ENCODE data around the gene TAB2. TPM values are rescaled to one million over a fixed set of nuclear protein-coding genes. Genes with fewer than 3 reads are reported as not detected.

Gene TAB2
- total RNA-seq, 1 donor from 2014 or later, result 45.1 TPM

DNA sequence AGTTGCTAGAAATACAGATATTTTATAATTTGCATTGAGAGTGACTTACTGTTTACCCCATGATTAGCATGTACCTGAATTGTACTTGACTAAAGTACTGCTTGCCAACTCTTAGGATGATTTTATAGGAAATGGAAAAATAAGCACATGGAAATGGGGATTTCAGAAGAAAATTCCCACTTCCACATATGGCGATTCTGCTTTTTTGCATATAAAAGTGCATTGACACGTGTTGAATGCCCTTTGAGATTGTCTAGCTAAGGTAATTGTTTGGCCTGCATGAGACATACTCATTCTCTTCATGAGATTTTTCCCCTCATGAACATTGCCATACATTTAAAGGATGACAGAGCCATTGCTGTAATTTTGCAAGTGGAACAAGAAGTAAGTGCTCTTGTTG is 10.1 kb downstream of the TAB2 start:
- DNase-seq (ENCODE audit: low read depth, low spot score), result no peak
- H3K27ac Mint-ChIP-seq (ENCODE audit: unreplicated experiment), result no peak overlapping the region
- no peak for TF ChIP-seq CTCF (conservative IDR thresholded peaks at IDR 0.05)
- no peaks in the 10 kb centered on the region for H3K9me3 Mint-ChIP-seq
- H3K27me3 Mint-ChIP-seq (ENCODE audit: low read depth), result no peaks in the 10 kb centered on the region
- H3K4me3 Mint-ChIP-seq, result no peak overlapping the region
- no peaks in the 10 kb centered on the region for H3K36me3 Mint-ChIP-seq (ENCODE audit: low read depth)
- H3K4me1 Mint-ChIP-seq, result peaks cover 49% of the 10 kb centered on the region

- TF ChIP-seq CTCF (conservative IDR thresholded peaks at IDR 0.05), result no peak
- Mint-ChIP-seq H3K4me3 (no peak overlapping the region), H3K36me3 (ENCODE audit: low read depth) (no peaks in the 10 kb centered on the region), H3K27ac (ENCODE audit: unreplicated experiment) (no peak overlapping the region), H3K27me3 (ENCODE audit: low read depth) (no peaks in the 10 kb centered on the region), H3K9me3 (no peaks in the 10 kb centered on the region), H3K4me1 (peaks cover 49% of the 10 kb centered on the region)
- DNase-seq (ENCODE audit: low read depth, low spot score), result no peak
These were observed 10.6 kb downstream of the TAB2 start for GRCh38 chr6:149328083-149328482.

- H3K36me3 Mint-ChIP-seq (ENCODE audit: low read depth), result no peaks in the 10 kb centered on the region
- H3K27ac Mint-ChIP-seq (ENCODE audit: unreplicated experiment), result no peak overlapping the region
- H3K27me3 Mint-ChIP-seq (ENCODE audit: low read depth), result no peaks in the 10 kb centered on the region
- no peaks in the 10 kb centered on the region for H3K9me3 Mint-ChIP-seq
- no peak for DNase-seq (ENCODE audit: low read depth, low spot score)
- TF ChIP-seq CTCF (conservative IDR thresholded peaks at IDR 0.05), result no peak
- H3K4me3 Mint-ChIP-seq, result no peak overlapping the region
- H3K4me1 Mint-ChIP-seq, result peaks cover 45% of the 10 kb centered on the region
These were observed 12.0 kb downstream of the TAB2 start for GRCh38 chr6:149329529-149329928.

DNA sequence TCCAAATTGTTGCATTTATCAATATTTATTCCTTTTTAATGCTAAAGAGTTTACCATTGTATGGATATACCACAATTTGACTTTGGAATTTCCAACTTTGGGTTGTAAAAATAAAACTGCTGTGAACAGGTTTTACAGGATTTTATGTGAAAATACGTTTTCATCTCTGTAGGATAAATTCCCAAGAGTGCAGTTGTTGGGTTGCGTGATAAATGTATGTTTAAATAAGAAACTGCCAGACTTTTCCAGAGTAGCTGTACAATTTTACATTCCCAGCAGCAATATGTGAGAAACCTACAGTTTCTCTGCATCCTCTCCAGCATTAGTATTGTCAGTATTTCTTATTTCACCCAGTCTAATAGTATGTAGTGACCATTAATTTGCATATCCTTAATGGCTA is 12.6 kb downstream of the TAB2 start:
- H3K27ac Mint-ChIP-seq (ENCODE audit: unreplicated experiment), result no peak overlapping the region
- H3K9me3 Mint-ChIP-seq, result no peaks in the 10 kb centered on the region
- H3K36me3 Mint-ChIP-seq (ENCODE audit: low read depth), result no peaks in the 10 kb centered on the region
- DNase-seq (ENCODE audit: low read depth, low spot score), result no peak
- no peaks in the 10 kb centered on the region for H3K27me3 Mint-ChIP-seq (ENCODE audit: low read depth)
- peaks cover 44% of the 10 kb centered on the region for H3K4me1 Mint-ChIP-seq
- no peak overlapping the region for H3K4me3 Mint-ChIP-seq
- no peak for TF ChIP-seq CTCF (conservative IDR thresholded peaks at IDR 0.05)

DNA sequence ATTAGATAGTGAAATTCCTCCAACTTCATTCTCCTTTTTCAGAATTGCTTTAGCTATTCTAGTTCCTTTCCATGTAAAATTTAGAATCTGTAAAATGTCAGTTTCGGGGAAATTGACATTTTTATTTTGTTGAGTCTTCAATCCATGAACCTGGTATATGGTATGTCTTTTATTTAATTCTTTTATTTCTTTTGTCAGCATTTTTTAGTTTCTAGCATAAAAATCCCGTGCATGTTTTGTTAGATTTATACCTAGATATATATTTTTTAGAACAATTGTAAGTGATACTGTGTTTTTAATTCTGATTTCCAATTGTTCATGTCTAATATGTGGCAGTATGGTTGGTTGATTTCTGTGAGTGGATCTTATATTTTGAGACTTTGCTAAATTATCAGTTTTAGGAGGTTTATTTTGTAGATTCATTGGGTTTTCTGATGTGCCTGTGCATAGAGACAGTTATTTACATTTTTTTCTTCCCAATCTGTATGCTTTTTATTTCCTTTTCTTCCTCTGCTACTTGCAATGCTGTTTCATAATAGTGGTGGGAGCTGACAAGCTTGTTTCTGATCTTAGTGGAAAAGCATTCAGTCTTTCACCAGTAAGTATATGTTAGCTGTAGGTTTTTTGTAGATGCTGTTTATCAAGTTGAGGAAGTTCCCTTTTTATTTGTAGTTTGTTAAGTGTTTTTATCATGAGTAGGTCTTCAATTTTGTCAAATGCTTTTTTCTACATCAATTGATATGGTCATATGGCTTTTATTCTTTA is 13.7 kb downstream of the TAB2 start:
- DNase-seq (ENCODE audit: low read depth, low spot score), result no peak
- H3K4me1 Mint-ChIP-seq, result peaks cover 45% of the 10 kb centered on the region
- no peaks in the 10 kb centered on the region for H3K9me3 Mint-ChIP-seq
- no peaks in the 10 kb centered on the region for H3K36me3 Mint-ChIP-seq (ENCODE audit: low read depth)
- no peaks in the 10 kb centered on the region for H3K27me3 Mint-ChIP-seq (ENCODE audit: low read depth)
- no peak overlapping the region for H3K27ac Mint-ChIP-seq (ENCODE audit: unreplicated experiment)
- no peak for TF ChIP-seq CTCF (conservative IDR thresholded peaks at IDR 0.05)
- no peak overlapping the region for H3K4me3 Mint-ChIP-seq

Data from neural crest cell (in vitro differentiated cells).